ENCODE data around the gene RTN4RL2. TPM values are rescaled to one million over a fixed set of nuclear protein-coding genes. Genes with fewer than 3 reads are reported as not detected.
"Not testable (repeated sequence)": the region's sequence is repeated elsewhere in the genome, so short reads cannot be mapped to it uniquely, and the experiment has no call there.

RTN4RL2 gene
- total RNA-seq, 4 donors from 2014 or later, result 0.13 to 2.8 (median 0.77) TPM

DNA sequence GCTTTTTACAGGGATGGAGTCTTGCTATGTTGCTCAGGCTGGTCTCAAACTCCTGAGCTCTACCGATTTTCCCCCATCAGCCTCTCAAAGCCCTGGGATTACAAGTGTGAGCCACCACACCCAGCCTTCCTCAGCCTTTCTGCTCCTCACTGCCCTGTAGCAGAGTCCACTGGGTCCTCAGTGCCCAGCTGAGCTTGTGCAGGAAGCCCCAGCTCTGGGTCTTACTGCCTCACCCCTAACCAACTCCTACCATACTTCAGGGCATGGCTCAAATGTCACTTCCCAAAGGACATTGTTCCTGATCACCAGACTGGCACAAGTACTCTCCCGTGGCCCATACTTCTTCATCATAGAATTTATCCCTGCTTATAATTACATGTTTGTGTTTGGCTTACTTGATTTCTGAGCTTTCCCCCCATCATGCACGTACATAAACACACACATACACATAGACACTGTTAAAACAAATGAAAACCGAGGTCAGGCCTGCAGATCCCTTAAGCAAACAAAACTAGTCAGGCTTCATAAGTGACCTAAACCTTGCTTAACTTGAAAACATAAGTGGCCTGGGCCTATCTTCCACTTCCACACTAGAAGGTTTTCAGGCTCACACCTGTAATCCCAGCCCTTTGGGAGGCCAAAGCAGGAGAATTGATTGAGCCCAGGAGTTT is 19.4 kb upstream of the RTN4RL2 start:
- no peak for TF ChIP-seq POLR2A (IDR thresholded peaks at IDR 0.05)
- TF ChIP-seq, protein P1, sequence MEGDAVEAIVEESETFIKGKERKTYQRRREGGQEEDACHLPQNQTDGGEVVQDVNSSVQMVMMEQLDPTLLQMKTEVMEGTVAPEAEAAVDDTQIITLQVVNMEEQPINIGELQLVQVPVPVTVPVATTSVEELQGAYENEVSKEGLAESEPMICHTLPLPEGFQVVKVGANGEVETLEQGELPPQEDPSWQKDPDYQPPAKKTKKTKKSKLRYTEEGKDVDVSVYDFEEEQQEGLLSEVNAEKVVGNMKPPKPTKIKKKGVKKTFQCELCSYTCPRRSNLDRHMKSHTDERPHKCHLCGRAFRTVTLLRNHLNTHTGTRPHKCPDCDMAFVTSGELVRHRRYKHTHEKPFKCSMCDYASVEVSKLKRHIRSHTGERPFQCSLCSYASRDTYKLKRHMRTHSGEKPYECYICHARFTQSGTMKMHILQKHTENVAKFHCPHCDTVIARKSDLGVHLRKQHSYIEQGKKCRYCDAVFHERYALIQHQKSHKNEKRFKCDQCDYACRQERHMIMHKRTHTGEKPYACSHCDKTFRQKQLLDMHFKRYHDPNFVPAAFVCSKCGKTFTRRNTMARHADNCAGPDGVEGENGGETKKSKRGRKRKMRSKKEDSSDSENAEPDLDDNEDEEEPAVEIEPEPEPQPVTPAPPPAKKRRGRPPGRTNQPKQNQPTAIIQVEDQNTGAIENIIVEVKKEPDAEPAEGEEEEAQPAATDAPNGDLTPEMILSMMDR (IDR thresholded peaks at IDR 0.05 in 4 of 5, conservative IDR thresholded peaks at IDR 0.05 in 1 of 5), result no peak
- Histone ChIP-seq H3K9me3 (no peaks in the 10 kb centered on the region), H3K27ac (no peak overlapping the region), H3K27me3 (no peaks in the 10 kb centered on the region), H3K4me1 (no peaks in the 10 kb centered on the region), H3K36me3 (no peaks in the 10 kb centered on the region), H3K4me3 (no peak overlapping the region)
- DNase-seq, result no peak
- in situ Hi-C loops (cut with MboI; ENCODE audit: low sequenced_read_pairs in 4 of 4), result no loop called here
- ATAC-seq, result no peak
- intact Hi-C loops (cut with DNase I; ENCODE audit: low total_unique reads), result no loop called here

DNA sequence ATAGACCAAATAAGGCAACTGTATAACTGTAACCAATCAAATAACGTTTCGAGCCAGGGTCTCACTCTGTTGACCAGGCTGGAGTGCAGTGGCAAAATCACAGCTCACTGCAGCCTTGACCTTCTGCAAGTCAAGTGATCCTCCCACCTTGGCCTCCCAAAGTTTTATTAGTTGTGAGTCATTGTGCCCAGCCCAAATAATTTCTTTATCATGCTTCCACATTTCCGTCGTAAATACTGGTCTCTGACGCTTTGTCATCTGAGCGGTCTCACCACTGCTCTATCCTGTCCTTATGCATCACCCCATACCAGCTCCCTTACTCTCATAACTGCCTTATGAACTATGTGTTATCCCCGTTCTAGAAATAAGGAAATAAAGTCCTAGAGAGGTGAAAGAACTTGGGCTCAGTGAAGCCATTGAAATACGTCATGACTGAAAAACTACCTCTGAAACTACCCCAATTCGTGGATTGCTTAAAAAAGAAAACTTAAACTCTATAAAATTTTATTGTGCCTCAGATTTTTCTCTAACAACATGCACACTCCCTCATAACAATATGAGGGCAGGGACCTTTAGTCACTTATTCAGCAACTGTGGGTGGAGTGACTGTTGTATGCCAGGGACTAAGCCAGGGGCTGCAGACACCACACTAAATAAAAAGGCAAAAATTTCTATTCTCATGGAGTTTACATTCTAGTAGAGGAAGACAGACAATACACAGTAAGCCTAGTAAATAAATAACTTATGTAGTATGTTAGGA is 15.8 kb upstream of the RTN4RL2 start:
- Histone ChIP-seq H3K4me3 (no peak overlapping the region), H3K27me3 (peaks cover 0 to 8% (median 0%) of the 10 kb centered on the region in 3 donors), H3K36me3 (no peaks in the 10 kb centered on the region), H3K4me1 (no peaks in the 10 kb centered on the region), H3K27ac (no peak overlapping the region), H3K9me3 (no peaks in the 10 kb centered on the region)
- intact Hi-C loops (cut with DNase I; ENCODE audit: low total_unique reads) (no loop called here), in situ Hi-C loops (cut with MboI; ENCODE audit: low sequenced_read_pairs in 4 of 4) (no loop called here)
- no peak for ATAC-seq
- TF ChIP-seq POLR2A (IDR thresholded peaks at IDR 0.05), result no peak
- TF ChIP-seq, protein P1 (IDR thresholded peaks at IDR 0.05 in 4 of 5, conservative IDR thresholded peaks at IDR 0.05 in 1 of 5), result no peak
- DNase-seq, result no peak

DNA sequence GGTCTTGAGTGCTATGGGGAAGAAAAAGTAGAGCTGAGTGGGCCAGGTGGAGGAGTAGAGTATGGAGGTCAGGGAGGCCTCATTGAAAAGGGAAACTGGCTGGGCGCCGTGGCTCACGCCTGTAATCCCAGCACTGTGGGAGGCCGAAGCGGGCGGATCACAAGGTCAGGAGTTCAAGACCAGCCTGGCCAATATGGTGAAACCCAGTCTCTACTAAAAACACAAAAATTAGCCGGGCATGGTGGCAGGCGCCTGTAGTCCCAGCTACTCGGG is 15.3 kb upstream of the RTN4RL2 start:
- H3K4me1 ChIP-seq; ATAC-seq; DNase-seq; in situ Hi-C loops (cut with MboI; ENCODE audit: low sequenced_read_pairs in 4 of 4); H3K9me3 ChIP-seq; H3K36me3 ChIP-seq; H3K4me3 ChIP-seq; H3K27ac ChIP-seq; H3K27me3 ChIP-seq; intact Hi-C loops (cut with DNase I; ENCODE audit: low total_unique reads): not testable (repeated sequence)

DNA sequence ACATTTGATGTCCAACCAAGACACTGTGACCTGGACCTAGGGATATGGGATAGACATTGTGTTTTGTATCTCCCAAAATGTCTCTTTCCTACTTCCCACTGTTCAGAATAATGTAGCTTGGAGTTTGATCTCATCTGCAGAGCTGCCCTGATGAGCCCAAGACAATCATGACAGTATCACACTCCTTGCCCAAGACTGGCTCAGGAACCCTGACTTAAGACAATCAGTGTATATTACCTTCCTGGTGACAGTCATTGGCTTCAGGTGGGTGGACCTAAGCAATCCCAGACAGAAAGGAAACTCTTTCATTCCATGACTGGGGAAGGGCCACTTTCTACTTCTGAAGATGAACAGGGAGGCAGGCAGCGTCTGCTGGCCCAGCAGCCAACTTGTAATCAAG is 14.3 kb upstream of the RTN4RL2 start:
- ATAC-seq, result no peak
- DNase-seq, result no peak
- Histone ChIP-seq H3K27me3 (peaks cover 0 to 8% (median 0%) of the 10 kb centered on the region in 3 donors), H3K4me1 (no peaks in the 10 kb centered on the region), H3K27ac (no peak overlapping the region), H3K36me3 (no peaks in the 10 kb centered on the region), H3K4me3 (no peak overlapping the region), H3K9me3 (no peaks in the 10 kb centered on the region)
- no peak for TF ChIP-seq POLR2A (IDR thresholded peaks at IDR 0.05)
- TF ChIP-seq, protein P1 (IDR thresholded peaks at IDR 0.05 in 4 of 5, conservative IDR thresholded peaks at IDR 0.05 in 1 of 5), result no peak
- in situ Hi-C loops (cut with MboI; ENCODE audit: low sequenced_read_pairs in 4 of 4), result no loop called here
- intact Hi-C loops (cut with DNase I; ENCODE audit: low total_unique reads), result no loop called here

DNA sequence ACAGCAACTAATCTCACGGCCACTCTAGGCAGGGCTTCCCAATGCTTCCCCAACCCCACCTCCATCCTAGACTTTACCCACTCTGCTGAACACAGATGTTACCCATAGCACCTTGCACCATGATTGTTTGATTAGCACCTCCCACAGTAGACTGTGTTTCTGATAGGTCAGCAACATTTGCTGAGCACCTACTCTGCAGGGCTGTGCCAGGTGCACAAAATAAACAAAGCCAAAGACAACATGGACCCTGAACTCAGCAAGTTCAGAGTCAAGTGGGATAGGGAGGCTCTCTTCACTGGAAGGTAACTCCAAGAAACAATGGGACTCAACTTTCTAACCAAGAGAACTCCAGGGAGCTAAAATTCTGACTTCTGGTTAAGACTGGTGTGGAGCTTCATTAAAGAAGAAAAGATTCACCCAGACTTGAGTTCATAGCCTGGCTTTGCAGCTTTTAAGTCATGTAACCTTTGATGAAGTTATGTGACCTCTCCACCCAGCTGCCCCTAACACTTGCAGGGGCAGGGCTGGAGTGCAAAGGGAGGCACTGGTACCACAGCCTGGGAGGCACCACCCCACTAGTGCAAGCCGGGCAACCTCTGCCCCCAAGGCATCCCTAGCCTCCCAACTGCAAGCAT is 6.7 kb upstream of the RTN4RL2 start:
- intact Hi-C loops (cut with DNase I; ENCODE audit: low total_unique reads) (loop anchor here (10.0 kb wide), 1 partner anchor 1061 kb away; no protein-coding TSS in a partner anchor), in situ Hi-C loops (cut with MboI; ENCODE audit: low sequenced_read_pairs in 4 of 4) (loop anchor here in 3 of 4 donors (10.0 to 25.0 kb wide), 3 partner anchors 184 to 1059 kb away; partner anchors contain the start of genes YPEL4 (in 3 of the 3) and OR5B21 (in 1 of the 3))
- Histone ChIP-seq H3K36me3 (no peaks in the 10 kb centered on the region), H3K27ac (no peak overlapping the region), H3K9me3 (no peaks in the 10 kb centered on the region), H3K4me1 (peaks cover 10 to 13% of the 10 kb centered on the region in 2 donors), H3K4me3 (no peak overlapping the region), H3K27me3 (peaks cover 0 to 9% (median 8%) of the 10 kb centered on the region in 3 donors)
- ATAC-seq (no peak), DNase-seq (no peak)
- TF ChIP-seq POLR2A (IDR thresholded peaks at IDR 0.05), result no peak
- TF ChIP-seq, protein P1 (IDR thresholded peaks at IDR 0.05 in 4 of 5, conservative IDR thresholded peaks at IDR 0.05 in 1 of 5), result no peak
